MM.1S (cell line): ENCODE results near the gene EEF1A1.
A peak's percentile ranks its signal among the peaks of the same experiment; 100 is the strongest.

Experiments
- DNase-seq: peaks from one replicate; pipeline ENCODE4 v3.0.0-alpha.2; 2015
- H2AFZ ChIP-seq: fragments of 300-600 bp; sonication (generic); 2 replicates; pipeline ENCODE4 v1.6.0; 2016; ENCODE audit warnings: antibody characterized with exemption, low read length
- H3F3A ChIP-seq: fragments of 300-600 bp; sonication (generic); 2 replicates; pipeline ENCODE4 v1.6.1; 2016; ENCODE audit warnings: mild to moderate bottlenecking, antibody characterized with exemption, low read length, moderate library complexity, mixed read lengths; ENCODE audit not compliant: insufficient read depth
- H3K27ac ChIP-seq: fragments of 300-600 bp; sonication (generic); 2 replicates; pipeline ENCODE4 v1.5.1; 2016; ENCODE audit warnings: mild to moderate bottlenecking, low read length
- H3K27me3 ChIP-seq: fragments of 300-600 bp; sonication (generic); replicated peaks from 2 replicates; pipeline ENCODE4 v1.6.0; 2016; ENCODE audit warnings: low read length; ENCODE audit not compliant: insufficient read depth
- H3K36me3 ChIP-seq: fragments of 300-600 bp; sonication (generic); replicated peaks from 2 replicates; pipeline ENCODE4 v1.6.1; 2016; ENCODE audit warnings: mild to moderate bottlenecking, low read length, mixed read lengths; ENCODE audit not compliant: insufficient read depth
- H3K4me1 ChIP-seq: fragments of 300-600 bp; sonication (generic); 2 replicates; pipeline ENCODE4 v1.6.1; 2016; ENCODE audit warnings: low read length, mixed read lengths
- H3K4me2 ChIP-seq: fragments of 300-600 bp; sonication (generic); 2 replicates; pipeline ENCODE4 v1.6.0; 2016; ENCODE audit warnings: low read depth, low read length
- H3K4me3 ChIP-seq: fragments of 300-600 bp; sonication (generic); 2 replicates; pipeline ENCODE4 v1.5.1; 2016; ENCODE audit warnings: low read length, mixed read lengths
- H3K79me2 ChIP-seq: fragments of 300-600 bp; sonication (generic); 2 replicates; pipeline ENCODE4 v1.6.1; 2016; ENCODE audit warnings: mixed run types, low read length, mixed read lengths
- H3K9ac ChIP-seq: fragments of 300-600 bp; sonication (generic); 2 replicates; pipeline ENCODE4 v1.6.1; 2016; ENCODE audit warnings: low read length, mixed read lengths
- H3K9me2 ChIP-seq: fragments of 300-600 bp; sonication (generic); replicated peaks from 2 replicates; pipeline ENCODE4 v1.6.1; 2016; ENCODE audit warnings: mild to moderate bottlenecking, low read length, mixed read lengths; ENCODE audit not compliant: insufficient read depth
- H3K9me3 ChIP-seq: fragments of 300-600 bp; sonication (generic); replicated peaks from 2 replicates; pipeline ENCODE4 v1.6.1; 2016; ENCODE audit warnings: mild to moderate bottlenecking, low read length, mixed read lengths; ENCODE audit not compliant: insufficient read depth
- H4K20me1 ChIP-seq: fragments of 300-600 bp; sonication (generic); 2 replicates; pipeline ENCODE4 v1.6.1; 2016; ENCODE audit warnings: mild to moderate bottlenecking, low read length, moderate library complexity, mixed read lengths; ENCODE audit not compliant: insufficient read depth
- EZH2 ChIP-seq: fragments of 300-600 bp; sonication (generic); optimal IDR thresholded peaks from 2 replicates; pipeline ENCODE3; 2017; ENCODE audit warnings: low read depth, mild to moderate bottlenecking, antibody characterized with exemption, low read length, mixed read lengths
- EZH2phosphoT487 ChIP-seq: fragments of 300-600 bp; sonication (generic); IDR thresholded peaks from 2 replicates; pipeline ENCODE4 v1.6.1; 2018; ENCODE audit warnings: antibody characterized with exemption, low read length
- TF ChIP-seq, protein P1 (sequence below): fragments of 300-600 bp; sonication (generic); IDR thresholded peaks from 2 replicates; pipeline ENCODE4 v1.5.1; 2016; ENCODE audit warnings: antibody characterized with exemption, low read length, mixed read lengths

Gene EEF1A1

GRCh38 chr6:73514746-73515110 is 6.1 kb downstream of the EEF1A1 start:
- Histone ChIP-seq H4K20me1 (peaks cover 46% of the 10 kb centered on the region), H3K27me3 (no peaks in the 10 kb centered on the region), H3K4me1 (peaks cover 30% of the 10 kb centered on the region), H3K79me2 (peaks cover 30% of the 10 kb centered on the region), H3K9me2 (no peaks in the 10 kb centered on the region), H3K9me3 (no peaks in the 10 kb centered on the region), H3K27ac (peak overlapping the region; percentile 63; the same call in 1 of the 2 replicates), H3F3A (peaks cover 80% of the 10 kb centered on the region), H2AFZ (no peak overlapping the region), H3K4me3 (no peak overlapping the region), H3K36me3 (peaks cover 15% of the 10 kb centered on the region), H3K9ac (peak overlapping the region; percentile 9; the same call in 1 of the 2 replicates), H3K4me2 (no peak overlapping the region)
- TF ChIP-seq, protein P1, sequence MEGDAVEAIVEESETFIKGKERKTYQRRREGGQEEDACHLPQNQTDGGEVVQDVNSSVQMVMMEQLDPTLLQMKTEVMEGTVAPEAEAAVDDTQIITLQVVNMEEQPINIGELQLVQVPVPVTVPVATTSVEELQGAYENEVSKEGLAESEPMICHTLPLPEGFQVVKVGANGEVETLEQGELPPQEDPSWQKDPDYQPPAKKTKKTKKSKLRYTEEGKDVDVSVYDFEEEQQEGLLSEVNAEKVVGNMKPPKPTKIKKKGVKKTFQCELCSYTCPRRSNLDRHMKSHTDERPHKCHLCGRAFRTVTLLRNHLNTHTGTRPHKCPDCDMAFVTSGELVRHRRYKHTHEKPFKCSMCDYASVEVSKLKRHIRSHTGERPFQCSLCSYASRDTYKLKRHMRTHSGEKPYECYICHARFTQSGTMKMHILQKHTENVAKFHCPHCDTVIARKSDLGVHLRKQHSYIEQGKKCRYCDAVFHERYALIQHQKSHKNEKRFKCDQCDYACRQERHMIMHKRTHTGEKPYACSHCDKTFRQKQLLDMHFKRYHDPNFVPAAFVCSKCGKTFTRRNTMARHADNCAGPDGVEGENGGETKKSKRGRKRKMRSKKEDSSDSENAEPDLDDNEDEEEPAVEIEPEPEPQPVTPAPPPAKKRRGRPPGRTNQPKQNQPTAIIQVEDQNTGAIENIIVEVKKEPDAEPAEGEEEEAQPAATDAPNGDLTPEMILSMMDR, result no peak
- TF ChIP-seq EZH2, result no peak
- TF ChIP-seq EZH2phosphoT487, result no peak
- no peak for DNase-seq

GRCh38 chr6:73513496-73513854 is 7.4 kb downstream of the EEF1A1 start:
- Histone ChIP-seq H3K27ac (peak overlapping the region; percentile 3; the same call in 1 of the 2 replicates), H3F3A (peaks cover 79% of the 10 kb centered on the region), H3K36me3 (peaks cover 6% of the 10 kb centered on the region; the same call in 1 of the 2 replicates), H3K9me2 (no peaks in the 10 kb centered on the region), H3K27me3 (no peaks in the 10 kb centered on the region), H4K20me1 (peaks cover 33% of the 10 kb centered on the region), H3K4me2 (no peak overlapping the region), H3K79me2 (peaks cover 17% of the 10 kb centered on the region), H3K9ac (no peak overlapping the region), H3K4me1 (peaks cover 38% of the 10 kb centered on the region), H3K4me3 (no peak overlapping the region), H3K9me3 (no peaks in the 10 kb centered on the region), H2AFZ (no peak overlapping the region)
- DNase-seq, result no peak
- no peak for TF ChIP-seq EZH2
- TF ChIP-seq, protein P1, result no peak
- TF ChIP-seq EZH2phosphoT487, result no peak

DNA sequence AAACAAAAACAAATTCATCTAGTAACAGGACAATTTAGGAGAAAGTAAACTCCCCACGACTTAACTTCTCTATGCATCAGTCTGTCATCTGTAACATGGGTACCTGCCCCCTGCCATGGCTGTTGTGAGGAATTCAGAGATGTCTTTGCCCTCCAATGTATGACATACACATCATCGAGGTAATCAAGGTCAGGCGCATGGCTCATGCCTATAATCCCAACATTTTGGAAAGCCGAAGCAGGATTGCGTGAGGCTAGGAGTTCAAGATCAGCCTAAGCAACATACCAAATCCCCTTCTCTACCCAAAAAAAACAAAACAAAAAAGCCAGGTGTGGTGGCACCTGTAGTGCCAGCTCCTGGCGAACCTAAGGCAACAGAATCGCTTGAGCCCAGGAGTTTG is 9.0 kb downstream of the EEF1A1 start:
- H3F3A ChIP-seq, result peaks cover 70% of the 10 kb centered on the region
- no peak overlapping the region for H3K4me2 ChIP-seq

More for the DNA sequence above, 9.0 kb downstream of the EEF1A1 start:
- Histone ChIP-seq H3K4me3 (no peak overlapping the region), H3K9me2 (no peaks in the 10 kb centered on the region), H3K27me3 (no peaks in the 10 kb centered on the region), H2AFZ (no peak overlapping the region), H3K27ac (no peak overlapping the region; the same call in 1 of the 2 replicates), H3K9me3 (no peaks in the 10 kb centered on the region), H3K9ac (no peak overlapping the region), H3K36me3 (peaks cover under 1% of the 10 kb centered on the region; the same call in 1 of the 2 replicates), H3K79me2 (peaks cover 3% of the 10 kb centered on the region), H3K4me1 (peaks cover 33% of the 10 kb centered on the region; the same call in 1 of the 2 replicates), H4K20me1 (peaks cover 20% of the 10 kb centered on the region)
- DNase-seq, result no peak
- no peak for TF ChIP-seq EZH2
- TF ChIP-seq, protein P1, result no peak
